RWPE1 (cell line): ENCODE data around the gene KIFC1.
"Not testable (repeated sequence)": the region's sequence is repeated elsewhere in the genome, so short reads cannot be mapped to it uniquely, and the experiment has no call there.

Experiments used
- CTCF ChIA-PET: fragments of 350-600 bp; sonication (Branson Sonifier 250); formaldehyde crosslinking; extraction: SDS; loops from one replicate; lab custom pipeline; 2021; lab: Yijun Ruan, JAX
- POLR2A ChIA-PET: fragments of 400-600 bp; formaldehyde crosslinking; extraction: SDS; loops from one replicate; lab custom pipeline; 2020; ENCODE audit warnings: antibody characterized with exemption; ENCODE audit not compliant: low non-redundant PET; lab: Yijun Ruan, JAX
- DNase-seq: peaks from one replicate; pipeline ENCODE4 v3.0.0; 2012; ENCODE audit warnings: low spot score
- H3K27ac ChIP-seq: fragments of 450-650 bp; 2 replicates; pipeline ENCODE4 v1.5.1; 2017
- TF ChIP-seq, protein P1 (sequence below): fragments of 450-650 bp; conservative IDR thresholded peaks from 2 replicates; pipeline ENCODE4 v1.5.1; 2017; ENCODE audit warnings: low read depth, mild to moderate bottlenecking

KIFC1 gene

DNA sequence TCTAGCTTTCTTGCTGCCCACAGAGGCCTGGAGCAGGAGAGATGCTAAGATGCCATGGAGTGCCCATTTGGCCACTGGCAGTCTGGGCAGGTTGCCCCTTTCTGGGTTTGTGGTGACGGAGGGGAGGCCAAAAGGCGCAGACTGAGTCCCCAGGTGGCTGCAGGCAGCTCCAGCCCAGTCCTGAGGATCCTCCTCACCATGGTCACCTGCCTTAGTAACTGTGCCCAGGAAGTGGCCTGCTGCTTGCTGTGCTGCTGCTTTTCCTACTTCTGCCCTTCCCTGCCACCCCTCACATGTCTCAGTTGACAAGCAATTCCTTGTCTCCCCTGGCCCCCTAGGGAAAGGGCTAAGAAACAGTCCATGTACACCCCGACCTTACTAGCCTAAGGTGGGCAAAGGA, 35.3 kb upstream of the KIFC1 start:
- TF ChIP-seq, protein P1, sequence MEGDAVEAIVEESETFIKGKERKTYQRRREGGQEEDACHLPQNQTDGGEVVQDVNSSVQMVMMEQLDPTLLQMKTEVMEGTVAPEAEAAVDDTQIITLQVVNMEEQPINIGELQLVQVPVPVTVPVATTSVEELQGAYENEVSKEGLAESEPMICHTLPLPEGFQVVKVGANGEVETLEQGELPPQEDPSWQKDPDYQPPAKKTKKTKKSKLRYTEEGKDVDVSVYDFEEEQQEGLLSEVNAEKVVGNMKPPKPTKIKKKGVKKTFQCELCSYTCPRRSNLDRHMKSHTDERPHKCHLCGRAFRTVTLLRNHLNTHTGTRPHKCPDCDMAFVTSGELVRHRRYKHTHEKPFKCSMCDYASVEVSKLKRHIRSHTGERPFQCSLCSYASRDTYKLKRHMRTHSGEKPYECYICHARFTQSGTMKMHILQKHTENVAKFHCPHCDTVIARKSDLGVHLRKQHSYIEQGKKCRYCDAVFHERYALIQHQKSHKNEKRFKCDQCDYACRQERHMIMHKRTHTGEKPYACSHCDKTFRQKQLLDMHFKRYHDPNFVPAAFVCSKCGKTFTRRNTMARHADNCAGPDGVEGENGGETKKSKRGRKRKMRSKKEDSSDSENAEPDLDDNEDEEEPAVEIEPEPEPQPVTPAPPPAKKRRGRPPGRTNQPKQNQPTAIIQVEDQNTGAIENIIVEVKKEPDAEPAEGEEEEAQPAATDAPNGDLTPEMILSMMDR: no peak
- CTCF ChIA-PET: no interaction called here
- no peak overlapping the region for H3K27ac ChIP-seq
- no peak for DNase-seq
- POLR2A ChIA-PET: no interaction called here

DNA sequence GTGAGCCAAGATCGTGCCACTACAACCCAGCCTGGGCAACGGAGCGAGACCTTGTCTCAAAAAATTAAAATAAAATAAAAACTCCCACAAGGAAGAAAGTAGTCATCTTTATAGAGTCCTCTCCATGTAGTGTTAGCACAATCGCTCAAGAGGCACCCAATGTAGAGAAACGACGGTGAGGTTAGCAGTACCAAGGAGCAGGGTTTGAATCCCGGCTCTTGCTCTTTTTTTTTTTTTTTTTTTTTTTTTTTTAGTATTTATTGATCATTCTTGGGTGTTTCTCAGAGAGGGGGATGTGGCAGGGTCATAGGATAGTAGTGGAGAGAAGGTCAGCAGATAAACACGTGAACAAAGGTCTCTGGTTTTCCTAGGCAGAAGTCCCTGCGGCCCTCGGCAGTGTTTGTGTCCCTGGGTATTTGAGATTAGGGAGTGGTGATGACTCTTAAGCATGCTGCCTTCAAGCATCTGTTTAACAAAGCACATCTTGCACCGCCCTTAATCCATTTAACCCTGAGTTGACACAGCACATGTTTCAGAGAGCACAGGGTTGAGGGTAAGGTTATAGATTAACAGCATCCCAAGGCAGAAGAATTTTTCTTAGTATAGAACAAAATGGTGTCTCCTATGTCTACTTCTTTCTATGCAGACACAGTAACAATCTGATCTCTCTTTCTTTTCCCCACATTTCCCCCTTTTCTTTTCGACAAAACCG, 34.3 kb upstream of the KIFC1 start:
- CTCF ChIA-PET: interaction anchor here (0.7 kb wide), 1 partner anchor 22 kb away, joined by 3 read pairs; no protein-coding TSS in a partner anchor
- POLR2A ChIA-PET, DNase-seq, H3K27ac ChIP-seq: not testable (repeated sequence)

DNA sequence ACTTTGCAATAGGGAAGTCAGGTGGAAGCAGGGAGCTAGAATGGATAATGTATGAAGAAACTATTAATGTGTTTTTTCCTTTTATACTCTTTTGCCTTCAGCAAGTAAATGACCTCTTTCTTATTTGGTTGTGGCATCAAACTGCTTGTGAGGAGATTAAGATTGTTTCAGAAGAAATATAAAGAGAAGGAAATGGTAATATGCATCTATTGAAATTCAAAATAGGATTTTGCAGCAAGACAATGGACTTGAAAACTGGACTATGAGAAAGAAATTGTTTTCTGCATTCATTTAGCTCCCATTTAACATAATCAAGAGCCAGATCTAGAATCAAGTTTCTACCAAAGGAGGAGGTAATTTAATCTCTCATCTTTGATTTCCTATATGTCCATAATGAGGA, 32.3 kb upstream of the KIFC1 start:
- POLR2A ChIA-PET: no interaction called here
- DNase-seq: no peak
- no peak overlapping the region for H3K27ac ChIP-seq
- TF ChIP-seq, protein P1: no peak
- CTCF ChIA-PET: interaction anchor here (0.7 kb wide), 1 partner anchor 352 kb away, joined by 4 read pairs; no protein-coding TSS in a partner anchor

DNA sequence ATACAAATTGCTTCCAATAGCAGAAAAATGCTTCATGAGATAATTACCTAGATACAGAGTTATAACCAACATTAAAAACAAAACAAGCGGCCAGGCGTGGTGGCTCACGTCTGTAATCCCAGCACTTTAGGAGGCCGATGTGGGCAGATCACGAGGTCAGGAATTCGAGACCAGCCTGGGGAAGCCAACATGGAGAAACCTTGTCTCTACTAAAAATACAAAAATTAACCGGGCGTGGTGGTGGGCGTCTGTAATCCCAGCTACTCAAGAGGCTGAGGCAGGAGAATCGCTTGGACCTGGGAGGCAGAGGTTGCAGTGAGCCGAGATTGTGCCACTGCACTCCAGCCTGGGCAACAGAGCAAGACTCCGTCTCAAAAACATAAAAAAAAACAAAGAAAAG, 28.1 kb upstream of the KIFC1 start:
- CTCF ChIA-PET: interaction anchor here (0.6 kb wide), 1 partner anchor 18 kb away, joined by 4 read pairs; no protein-coding TSS in a partner anchor
- POLR2A ChIA-PET, DNase-seq, H3K27ac ChIP-seq: not testable (repeated sequence)

DNA sequence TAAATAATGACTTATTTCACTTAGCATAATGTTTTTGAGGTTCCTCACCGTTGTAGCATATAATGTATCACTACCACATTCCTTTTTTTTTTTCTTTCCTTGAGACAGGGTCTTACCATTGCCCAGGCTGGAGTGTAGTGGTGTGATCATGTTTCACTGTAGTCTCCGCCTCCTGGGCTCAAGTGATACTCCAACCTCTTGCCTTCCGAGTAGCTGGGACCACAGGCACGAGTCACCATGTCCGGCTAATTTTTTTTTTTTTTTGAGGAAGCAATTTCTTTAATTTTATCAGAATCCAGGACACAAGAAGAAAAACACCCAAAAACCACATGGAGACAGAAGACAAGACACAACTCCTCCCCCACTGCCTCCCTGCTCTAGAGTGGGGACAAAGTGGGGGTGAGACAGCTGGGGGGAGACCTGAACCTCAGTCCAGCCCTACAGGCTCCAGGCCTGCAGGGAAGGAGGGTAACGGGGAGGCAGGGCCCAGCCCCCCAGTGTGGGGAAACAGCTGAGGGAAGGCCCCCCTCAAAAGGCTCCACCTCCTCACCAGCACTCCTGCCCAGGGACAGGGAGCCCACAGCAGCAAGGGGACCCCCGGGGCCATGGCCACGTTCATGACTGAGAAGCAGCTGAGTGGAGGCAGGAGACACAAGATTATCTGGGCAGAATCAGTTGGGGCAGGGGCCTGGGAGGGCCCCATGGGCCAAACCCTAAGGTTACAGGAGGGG, 27.0 kb upstream of the KIFC1 start:
- POLR2A ChIA-PET, DNase-seq, H3K27ac ChIP-seq: not testable (repeated sequence)
- CTCF ChIA-PET: interaction anchor here (0.6 kb wide), 1 partner anchor 781 kb away, joined by 4 read pairs; no protein-coding TSS in a partner anchor

DNA sequence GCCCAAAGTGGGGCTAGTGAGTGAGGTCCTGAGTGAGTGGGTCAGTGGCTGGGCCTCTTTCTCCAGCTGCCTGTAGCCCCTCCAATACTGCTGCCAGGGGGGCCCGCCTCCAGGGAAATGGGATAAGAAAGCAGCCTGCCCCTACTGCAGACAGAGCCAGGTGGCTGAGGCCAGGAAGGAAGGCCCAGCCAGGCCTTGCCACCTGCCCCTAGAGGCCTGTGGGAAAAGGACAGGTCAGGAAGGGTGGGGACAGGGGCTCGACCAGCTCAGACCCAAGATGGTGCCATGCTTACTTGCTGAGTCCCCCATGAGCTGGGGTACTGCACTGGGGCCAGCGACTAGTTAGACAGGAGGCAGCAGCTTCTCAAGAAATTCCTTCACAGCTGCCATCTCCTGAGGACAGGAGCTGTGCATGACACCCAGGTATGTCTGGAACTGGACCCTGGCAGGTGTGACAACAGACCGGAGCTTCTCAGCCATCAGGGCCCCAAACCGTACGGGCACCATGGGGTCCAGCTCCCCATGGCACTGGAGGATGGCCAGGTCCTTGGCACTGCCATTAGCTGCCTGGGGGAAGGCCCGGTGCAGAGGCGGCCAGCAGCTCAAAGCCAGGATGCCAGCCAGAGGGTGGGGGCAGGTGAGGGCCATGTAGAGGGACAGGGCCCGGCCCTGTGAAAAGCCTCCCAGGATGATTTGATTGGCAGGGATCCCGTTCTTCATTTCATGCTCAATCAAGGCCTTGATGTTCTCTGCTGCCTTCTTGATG, 26.2 kb upstream of the KIFC1 start:
- DNase-seq, CTCF ChIA-PET, POLR2A ChIA-PET, H3K27ac ChIP-seq: not testable (repeated sequence)

DNA sequence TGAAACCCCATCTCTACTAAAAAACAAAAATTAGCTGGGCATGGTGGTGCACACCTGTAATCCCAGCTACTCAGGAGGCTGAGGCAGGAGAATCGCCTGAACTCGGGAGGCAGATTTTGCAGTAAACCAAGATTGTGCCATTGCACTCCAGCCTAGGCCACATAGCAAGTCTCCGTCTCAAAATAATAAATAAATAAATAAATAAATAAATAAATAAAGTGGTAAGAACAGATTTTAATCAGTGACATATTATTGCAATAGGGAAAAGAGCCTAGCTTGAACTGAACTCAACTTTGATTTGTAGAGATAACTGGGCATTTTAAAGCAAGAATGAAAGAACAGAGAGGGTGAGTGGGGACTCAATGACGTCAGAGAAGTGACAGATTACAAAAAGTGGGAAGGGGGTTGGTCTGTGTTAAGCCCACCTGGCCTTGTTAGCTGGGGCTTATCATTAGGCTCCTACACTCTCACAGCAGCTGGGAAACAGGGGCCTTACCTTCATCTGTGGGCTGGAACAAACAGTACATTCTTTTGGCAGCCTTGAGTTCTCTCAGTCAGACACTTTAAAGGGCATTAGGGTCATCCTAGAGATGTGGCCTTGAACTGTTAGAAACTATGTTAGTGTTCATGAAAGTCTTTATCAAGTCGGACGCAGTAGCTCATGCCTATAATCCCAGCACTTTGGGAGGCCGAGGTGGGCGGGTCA, 24.5 kb upstream of the KIFC1 start:
- DNase-seq: no peak
- TF ChIP-seq, protein P1: no peak
- ChIA-PET POLR2A (no interaction called here), CTCF (interaction anchor here (0.6 kb wide), 2 partner anchors 14 to 23 kb away, joined by 3 to 4 read pairs; no protein-coding TSS in a partner anchor)
- no peak overlapping the region for H3K27ac ChIP-seq

DNA sequence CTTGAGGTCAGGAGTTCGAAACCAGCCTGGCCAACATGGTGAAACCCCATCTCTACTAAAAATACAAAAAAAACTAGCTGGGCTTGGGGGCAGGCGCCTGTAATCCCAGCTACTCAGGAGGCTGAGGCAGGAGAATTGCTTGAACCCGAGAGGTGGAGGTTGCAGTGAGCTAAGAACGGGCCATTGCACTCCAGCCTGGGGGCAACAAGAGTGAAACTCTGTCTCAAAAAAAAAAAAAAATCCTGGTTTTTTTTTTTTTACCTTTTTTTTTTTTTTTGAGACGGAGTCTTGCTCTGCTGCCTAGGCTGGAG, 24.0 kb upstream of the KIFC1 start:
- POLR2A ChIA-PET, DNase-seq, H3K27ac ChIP-seq: not testable (repeated sequence)
- CTCF ChIA-PET: interaction anchor here (0.6 kb wide), 1 partner anchor 14 kb away, joined by 4 read pairs; no protein-coding TSS in a partner anchor

DNA sequence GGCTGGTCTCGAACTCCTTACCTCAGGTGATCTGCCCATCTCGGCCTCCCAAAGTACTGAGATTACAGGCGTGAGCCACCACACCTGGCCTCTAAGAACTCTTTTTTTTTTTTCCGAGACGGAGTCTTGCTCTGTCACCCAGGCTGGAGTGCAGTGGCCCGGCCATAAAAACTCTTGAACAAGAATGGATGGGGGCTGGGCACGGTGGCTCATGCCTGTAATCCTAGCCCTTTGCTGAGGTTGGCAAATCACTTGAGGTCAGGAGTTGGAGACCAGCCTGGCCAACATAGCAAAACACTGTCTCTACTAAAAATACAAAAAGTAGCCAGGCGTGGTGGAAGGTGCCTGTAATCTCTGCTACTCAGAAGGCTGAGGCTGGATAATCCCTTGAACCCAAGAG, 19.7 kb upstream of the KIFC1 start:
- POLR2A ChIA-PET, DNase-seq, CTCF ChIA-PET, H3K27ac ChIP-seq: not testable (repeated sequence)
